ENCODE measurements around the gene ZNF229.
"Not testable (repeated sequence)": the region's sequence is repeated elsewhere in the genome, so short reads cannot be mapped to it uniquely, and the experiment has no call there.

ZNF229 gene

GRCh38 chr19:44447916-44448674, at the start of gene ZNF229:
ZNF229 (minus strand) TSS chr19:44448472; CDS start chr19:44442847, 5,625 bp downstream.
- ChIA-PET CTCF (no interaction called here), POLR2A (no interaction called here)
- no peak for DNase-seq (ENCODE audit: extremely low spot score)
- TF ChIP-seq BHLHE40 (IDR thresholded peaks at IDR 0.05; ENCODE audit: borderline replicate concordance) = no peak
- no peak for TF ChIP-seq ZNF384 (IDR thresholded peaks at IDR 0.05)
- TF ChIP-seq FOXM1 (IDR thresholded peaks at IDR 0.05; ENCODE audit: borderline replicate concordance) = no peak
- no peak for TF ChIP-seq FOXA1 (IDR thresholded peaks at IDR 0.05)
- no peak for TF ChIP-seq SP1 (IDR thresholded peaks at IDR 0.05)
- TF ChIP-seq CTBP1 (IDR thresholded peaks at IDR 0.05; ENCODE audit: borderline replicate concordance) = no peak
- TF ChIP-seq LEF1 (IDR thresholded peaks at IDR 0.05; ENCODE audit: borderline replicate concordance) = no peak
- no peak for TF ChIP-seq NFRKB (IDR thresholded peaks at IDR 0.05)
- no peak for TF ChIP-seq TARDBP (IDR thresholded peaks at IDR 0.05)
- TF ChIP-seq HDGF (IDR thresholded peaks at IDR 0.05; ENCODE audit: borderline replicate concordance) = no peak
- no peak for TF ChIP-seq SUZ12 (IDR thresholded peaks at IDR 0.05)
- TF ChIP-seq L3MBTL2 (conservative IDR thresholded peaks at IDR 0.05) = no peak
- TF ChIP-seq PKNOX1 (IDR thresholded peaks at IDR 0.05) = no peak
- no peak for TF ChIP-seq FOXK2 (IDR thresholded peaks at IDR 0.05)

GRCh38 chr19:44496711-44497110, 48.4 kb upstream of the ZNF229 start:
- DNase-seq (ENCODE audit: extremely low spot score) = no peak
- POLR2A ChIA-PET = no interaction called here
- CTCF ChIA-PET = no interaction called here
- TF ChIP-seq PKNOX1 (IDR thresholded peaks at IDR 0.05) (no peak), SP1 (IDR thresholded peaks at IDR 0.05) (no peak), ELF4 (IDR thresholded peaks at IDR 0.05) (no peak), NFRKB (IDR thresholded peaks at IDR 0.05) (no peak), LEF1 (IDR thresholded peaks at IDR 0.05; ENCODE audit: borderline replicate concordance) (no peak)

GRCh38 chr19:44476559-44477408, 28.5 kb upstream of the ZNF229 start:
- ChIA-PET CTCF (no interaction called here), POLR2A (no interaction called here)
- TF ChIP-seq TARDBP (IDR thresholded peaks at IDR 0.05) (no peak), L3MBTL2 (conservative IDR thresholded peaks at IDR 0.05) (no peak), FOXK2 (IDR thresholded peaks at IDR 0.05) (no peak), ZNF384 (IDR thresholded peaks at IDR 0.05) (no peak), ARNT (IDR thresholded peaks at IDR 0.05) (no peak), BHLHE40 (IDR thresholded peaks at IDR 0.05; ENCODE audit: borderline replicate concordance) (no peak), FOXA1 (IDR thresholded peaks at IDR 0.05) (no peak), FOXM1 (IDR thresholded peaks at IDR 0.05; ENCODE audit: borderline replicate concordance) (no peak), SUZ12 (IDR thresholded peaks at IDR 0.05) (no peak), NFRKB (IDR thresholded peaks at IDR 0.05) (no peak)
- DNase-seq (ENCODE audit: extremely low spot score) = no peak

- POLR2A ChIA-PET; CTCF ChIA-PET; DNase-seq (ENCODE audit: extremely low spot score): not testable (repeated sequence)
These were observed 20.5 kb upstream of the ZNF229 start for GRCh38 chr19:44468730-44469129.

- POLR2A ChIA-PET; DNase-seq (ENCODE audit: extremely low spot score); CTCF ChIA-PET: not testable (repeated sequence)
These were observed 14.5 kb upstream of the ZNF229 start for GRCh38 chr19:44462600-44463286.

- CTCF ChIA-PET; DNase-seq (ENCODE audit: extremely low spot score); POLR2A ChIA-PET: not testable (repeated sequence)
These were observed 7.7 kb upstream of the ZNF229 start for GRCh38 chr19:44456016-44456415.

GRCh38 chr19:44455100-44455499, 6.8 kb upstream of the ZNF229 start:
- no peak for DNase-seq (ENCODE audit: extremely low spot score)
- no peak for TF ChIP-seq FOXK2 (IDR thresholded peaks at IDR 0.05)
- no peak for TF ChIP-seq NFRKB (IDR thresholded peaks at IDR 0.05)
- no peak for TF ChIP-seq CTBP1 (IDR thresholded peaks at IDR 0.05; ENCODE audit: borderline replicate concordance)
- no peak for TF ChIP-seq BHLHE40 (IDR thresholded peaks at IDR 0.05; ENCODE audit: borderline replicate concordance)
- no peak for TF ChIP-seq TARDBP (IDR thresholded peaks at IDR 0.05)
- no peak for TF ChIP-seq LEF1 (IDR thresholded peaks at IDR 0.05; ENCODE audit: borderline replicate concordance)
- ChIA-PET CTCF (no interaction called here), POLR2A (no interaction called here)
